Muscle layer of duodenum (tissue), 2 donors: ENCODE measurements around the gene THAP6.

Experiments
- H3K27ac ChIP-seq: one replicate; pipeline ENCODE4 v1.7.0; 2013; ENCODE audit warnings: mild to moderate bottlenecking, low read length
- H3K27me3 ChIP-seq: one replicate; pipeline ENCODE4 v1.7.0; 2013; ENCODE audit warnings: low read depth, mild to moderate bottlenecking, control low read depth, low read length
- H3K36me3 ChIP-seq, 2 donors: one replicate each; pipeline ENCODE4 v1.7.0; 2013; ENCODE audit warnings: low read length in 2 of 2, control low read depth in 1 of 2, mild to moderate bottlenecking in 1 of 2; ENCODE audit not compliant: insufficient read depth in 2 of 2, control insufficient read depth in 1 of 2
- H3K4me1 ChIP-seq, 2 donors: one replicate each; pipeline ENCODE4 v1.7.0; 2013; ENCODE audit warnings: low read length in 2 of 2, mild to moderate bottlenecking in 2 of 2, control low read depth in 1 of 2, moderate library complexity in 1 of 2; ENCODE audit not compliant: insufficient read depth in 2 of 2, control insufficient read depth in 1 of 2
- H3K4me3 ChIP-seq, 2 donors: one replicate each; pipeline ENCODE4 v1.7.0; 2013; ENCODE audit warnings: low read length in 2 of 2, low read depth in 1 of 2, mild to moderate bottlenecking in 1 of 2
- H3K9me3 ChIP-seq, 2 donors: one replicate each; pipeline ENCODE4 v1.7.0; 2013; ENCODE audit warnings: low read length in 2 of 2, control low read depth in 1 of 2, mild to moderate bottlenecking in 1 of 2; ENCODE audit not compliant: control insufficient read depth in 1 of 2
- donor health status: healthy.

The THAP6 gene, protein sequence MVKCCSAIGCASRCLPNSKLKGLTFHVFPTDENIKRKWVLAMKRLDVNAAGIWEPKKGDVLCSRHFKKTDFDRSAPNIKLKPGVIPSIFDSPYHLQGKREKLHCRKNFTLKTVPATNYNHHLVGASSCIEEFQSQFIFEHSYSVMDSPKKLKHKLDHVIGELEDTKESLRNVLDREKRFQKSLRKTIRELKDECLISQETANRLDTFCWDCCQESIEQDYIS

DNA sequence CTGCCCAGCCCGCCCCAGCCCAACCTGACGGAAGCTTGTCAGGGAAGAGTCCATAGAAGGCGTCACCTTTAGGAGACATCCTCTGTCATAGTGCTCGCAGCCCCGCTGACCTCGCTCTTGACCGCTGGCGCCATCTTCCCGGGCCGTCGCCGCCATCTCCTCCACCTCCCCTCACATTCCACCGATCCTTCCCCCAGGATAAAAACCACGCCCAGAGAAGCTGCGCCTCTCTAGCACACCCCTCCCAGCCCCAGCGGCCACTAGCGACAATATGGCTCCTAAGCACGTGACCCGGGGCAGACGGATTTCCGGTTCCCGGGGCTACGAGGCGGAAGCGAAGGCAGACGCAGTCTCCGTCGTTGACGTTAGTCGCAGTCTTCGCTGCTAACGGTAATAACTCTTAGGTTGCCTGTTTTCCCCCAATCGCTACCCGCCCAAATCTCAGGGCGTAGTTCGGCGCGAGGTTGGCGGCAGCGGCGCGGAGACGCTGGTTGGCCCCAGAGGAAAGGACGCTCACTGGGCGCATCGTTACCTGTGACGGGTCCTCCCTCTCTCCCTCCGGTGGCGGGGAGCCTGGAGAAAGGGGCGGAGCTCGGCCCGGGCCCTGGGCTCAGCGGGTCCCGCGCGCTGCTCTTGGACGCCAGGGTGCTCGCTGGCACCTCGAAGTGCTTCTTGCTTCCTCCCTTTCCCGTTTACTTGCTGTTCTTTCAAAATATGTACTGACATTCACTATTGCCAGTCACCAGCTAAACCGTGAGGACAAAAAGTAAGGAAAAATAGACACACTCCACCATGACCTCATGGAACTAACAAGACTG lies at the start of gene THAP6, which contains the start of gene RCHY1:
THAP6 (plus strand) TSS at position 343 of the 818 bp plus-strand sequence. CDS start 980 bp downstream, outside the sequence.
RCHY1 (minus strand) TSS at position 273 of the 818 bp plus-strand sequence; CDS start at position 156, 117 bp downstream.
- no peaks in the 10 kb centered on the region for H3K9me3 ChIP-seq
- peak within 1 kb of the TSS; percentile 95 for H3K27ac ChIP-seq
- H3K27me3 ChIP-seq: no peaks in the 10 kb centered on the region
- H3K36me3 ChIP-seq: peaks cover 9 to 24% of the 10 kb centered on the region in 2 donors
- peaks cover 18 to 38% of the 10 kb centered on the region in 2 donors for H3K4me1 ChIP-seq
- H3K4me3 ChIP-seq: peak within 1 kb of the TSS; percentile 83 to 89

DNA sequence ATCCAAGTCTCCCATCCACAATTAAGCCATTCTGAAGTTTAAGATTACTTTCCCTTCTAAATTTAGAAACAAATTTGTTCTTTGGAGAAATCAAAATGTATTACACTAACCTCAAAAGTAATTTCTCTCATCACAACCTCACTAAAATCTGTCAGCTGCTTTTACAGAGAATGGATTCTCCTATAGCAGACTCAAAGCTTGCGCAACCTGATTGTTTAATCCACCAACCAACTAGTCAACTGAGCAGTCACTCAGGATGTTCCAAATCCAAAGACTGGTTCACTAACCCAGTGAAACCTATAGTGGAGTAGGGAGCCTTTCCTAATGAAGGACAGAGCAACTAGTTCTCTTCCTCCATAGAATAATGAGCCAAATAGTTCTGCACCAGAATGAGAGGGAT lies 44.4 kb upstream of the THAP6 start:
- H3K27ac ChIP-seq: no peak overlapping the region

DNA sequence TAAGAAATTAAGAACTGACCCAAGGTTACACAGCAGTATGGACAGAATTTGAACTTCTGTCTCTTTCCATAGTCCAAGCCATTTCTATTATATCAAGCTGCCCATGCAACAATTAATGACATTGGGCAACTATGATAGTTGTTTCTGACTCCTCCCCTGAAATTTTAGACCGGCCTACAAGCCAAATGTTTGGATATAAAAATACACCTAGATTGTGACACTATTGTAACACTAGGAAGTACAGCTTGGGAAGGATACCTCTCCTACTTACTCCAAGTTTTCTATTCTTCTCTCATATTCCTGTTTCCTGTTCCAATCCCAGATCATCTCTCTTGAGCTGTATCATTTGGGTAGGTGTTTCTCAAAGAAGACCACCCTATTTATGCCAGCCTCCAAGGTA lies 43.5 kb upstream of the THAP6 start:
- H3K36me3 ChIP-seq: no peaks in the 10 kb centered on the region
- no peaks in the 10 kb centered on the region for H3K4me1 ChIP-seq
- no peaks in the 10 kb centered on the region for H3K27me3 ChIP-seq
- no peaks in the 10 kb centered on the region for H3K9me3 ChIP-seq
- H3K4me3 ChIP-seq: no peak overlapping the region
- no peak overlapping the region for H3K27ac ChIP-seq

More for the DNA sequence above, 44.4 kb upstream of the THAP6 start:
- no peaks in the 10 kb centered on the region for H3K27me3 ChIP-seq
- H3K36me3 ChIP-seq: no peaks in the 10 kb centered on the region
- H3K9me3 ChIP-seq: no peaks in the 10 kb centered on the region
- H3K4me3 ChIP-seq: no peak overlapping the region
- no peaks in the 10 kb centered on the region for H3K4me1 ChIP-seq

DNA sequence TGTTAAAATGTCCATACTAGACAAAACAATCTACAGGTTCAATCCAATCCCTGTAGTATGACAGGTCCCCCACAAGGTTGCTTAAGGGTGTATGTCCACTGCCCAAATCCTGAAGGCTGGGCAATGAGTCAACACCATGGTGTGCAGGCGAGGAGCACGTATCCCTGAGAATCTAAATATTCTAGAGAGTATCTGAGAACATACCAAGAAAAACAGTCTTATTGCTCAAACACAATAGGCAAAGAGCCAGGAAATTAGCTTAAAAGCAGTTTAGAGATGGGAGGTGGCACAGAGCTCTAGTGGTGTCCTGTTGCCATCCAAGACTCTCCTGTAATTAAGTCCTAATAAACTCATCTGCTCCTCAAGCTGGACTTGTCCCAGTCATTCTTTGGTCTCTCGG lies 37.1 kb upstream of the THAP6 start:
- Histone ChIP-seq H3K27ac (no peak overlapping the region), H3K27me3 (no peaks in the 10 kb centered on the region), H3K9me3 (no peaks in the 10 kb centered on the region), H3K4me3 (no peak overlapping the region), H3K36me3 (peaks cover 27 to 40% of the 10 kb centered on the region in 2 donors), H3K4me1 (no peaks in the 10 kb centered on the region)

DNA sequence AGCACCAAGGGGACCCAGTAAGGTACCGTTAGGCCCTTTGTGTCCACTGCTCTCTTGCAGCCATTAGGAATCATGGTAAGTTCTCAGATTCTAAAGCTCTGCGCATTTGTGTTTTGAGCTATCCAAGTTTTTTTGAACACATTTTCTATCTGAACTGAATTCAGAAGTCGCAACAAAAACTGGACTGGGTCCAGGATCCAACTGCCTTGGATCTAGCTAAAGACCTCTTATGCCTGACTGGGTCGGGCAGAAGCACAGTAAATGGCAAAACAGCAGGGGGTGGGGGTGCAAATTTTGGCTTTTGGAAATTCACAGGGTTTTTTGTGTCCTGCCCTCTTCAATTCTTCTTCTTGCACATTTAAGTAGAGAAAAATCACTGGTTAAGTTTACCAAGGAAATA lies 30.1 kb upstream of the THAP6 start:
- H3K27me3 ChIP-seq: no peaks in the 10 kb centered on the region
- no peaks in the 10 kb centered on the region for H3K4me1 ChIP-seq
- no peak overlapping the region for H3K4me3 ChIP-seq
- H3K27ac ChIP-seq: no peak overlapping the region
- peaks cover 34 to 53% of the 10 kb centered on the region in 2 donors for H3K36me3 ChIP-seq
- no peaks in the 10 kb centered on the region for H3K9me3 ChIP-seq

DNA sequence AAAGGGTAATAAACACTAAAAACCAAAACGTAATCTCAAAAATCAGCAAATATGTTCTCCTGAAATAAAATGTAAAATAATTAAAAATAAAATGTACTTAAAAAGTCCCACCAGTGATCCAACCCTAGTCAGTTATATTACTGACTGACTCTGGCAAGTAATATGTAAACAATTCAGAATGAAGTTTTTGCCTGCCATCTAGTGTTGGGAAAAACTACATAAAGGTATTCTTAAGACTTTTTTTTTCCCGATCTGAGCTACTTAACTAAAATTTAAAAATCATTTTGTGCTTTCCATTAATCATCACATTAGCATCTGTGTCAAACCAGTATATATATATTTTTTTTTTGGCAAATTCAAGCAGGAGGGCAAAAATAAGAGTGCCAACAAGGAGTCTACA lies 24.1 kb upstream of the THAP6 start:
- peaks cover 0 to 6% of the 10 kb centered on the region in 2 donors for H3K4me1 ChIP-seq
- H3K4me3 ChIP-seq: no peak overlapping the region
- H3K36me3 ChIP-seq: peaks cover 27 to 30% of the 10 kb centered on the region in 2 donors
- H3K9me3 ChIP-seq: no peaks in the 10 kb centered on the region
- H3K27me3 ChIP-seq: no peaks in the 10 kb centered on the region
- H3K27ac ChIP-seq: no peak overlapping the region

DNA sequence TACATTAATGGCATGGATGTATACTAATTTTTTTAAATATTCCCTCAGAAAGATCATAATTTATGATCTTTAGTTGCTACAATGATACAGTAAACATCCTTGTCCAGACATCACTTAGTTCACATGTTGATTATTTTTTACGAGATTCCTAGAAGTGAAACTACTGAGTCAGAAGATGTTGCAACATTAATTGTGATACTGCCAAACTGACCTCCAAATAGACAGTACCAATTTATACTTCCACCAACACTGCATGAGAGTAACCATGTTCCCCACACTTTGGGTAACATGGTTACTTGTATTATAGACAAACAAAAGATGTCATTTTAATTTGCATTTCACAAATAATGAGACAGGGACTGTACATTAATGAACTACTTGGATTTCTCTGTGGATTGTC lies 19.7 kb upstream of the THAP6 start:
- no peak overlapping the region for H3K27ac ChIP-seq
- H3K36me3 ChIP-seq: peaks cover 14 to 21% of the 10 kb centered on the region in 2 donors
- H3K9me3 ChIP-seq: peaks cover 0 to 4% of the 10 kb centered on the region in 2 donors
- H3K4me1 ChIP-seq: peaks cover 0 to 6% of the 10 kb centered on the region in 2 donors
- H3K4me3 ChIP-seq: no peak overlapping the region
- H3K27me3 ChIP-seq: no peaks in the 10 kb centered on the region

DNA sequence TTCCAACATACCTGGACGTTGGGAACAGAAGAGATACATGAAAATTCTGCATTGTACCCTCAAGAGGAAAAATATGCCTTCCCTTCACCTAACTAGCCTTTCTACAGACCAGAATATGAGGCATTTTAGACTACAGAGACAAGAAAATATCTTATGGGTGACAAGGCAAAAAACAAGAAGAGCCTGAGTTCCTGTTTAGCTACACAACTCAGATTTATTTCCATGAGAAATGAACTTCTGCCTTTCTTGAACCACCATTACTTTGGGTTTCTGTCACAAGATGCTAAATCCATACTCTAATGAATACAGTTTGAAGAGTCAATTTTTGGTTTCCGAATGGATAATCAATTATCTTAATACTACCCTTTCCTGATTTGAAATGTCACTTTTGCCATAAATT lies 18.8 kb upstream of the THAP6 start:
- Histone ChIP-seq H3K4me3 (no peak overlapping the region), H3K27ac (no peak overlapping the region), H3K36me3 (peaks cover 13 to 19% of the 10 kb centered on the region in 2 donors), H3K9me3 (peaks cover 0 to 4% of the 10 kb centered on the region in 2 donors), H3K4me1 (peaks cover 0 to 6% of the 10 kb centered on the region in 2 donors), H3K27me3 (no peaks in the 10 kb centered on the region)

DNA sequence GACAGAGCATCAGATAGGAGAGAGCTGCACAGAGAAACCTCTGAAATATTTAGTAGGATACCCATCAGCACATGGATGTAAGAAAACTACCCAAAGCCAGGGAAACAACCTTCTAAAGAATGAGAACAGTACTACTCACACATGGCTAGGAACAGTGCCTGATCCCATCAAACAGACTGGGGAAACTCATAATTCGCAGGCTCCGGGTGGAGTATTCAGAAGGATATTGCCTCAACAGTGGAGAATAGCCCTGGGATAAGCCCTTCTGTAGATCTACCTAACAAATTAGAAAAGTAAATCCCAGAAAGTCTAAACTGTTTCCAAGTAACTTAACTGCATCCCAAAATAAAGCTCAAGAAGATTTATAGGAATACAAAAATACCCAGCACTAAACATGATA lies 17.9 kb upstream of the THAP6 start:
- no peak overlapping the region for H3K27ac ChIP-seq
- no peaks in the 10 kb centered on the region for H3K27me3 ChIP-seq
- no peak overlapping the region for H3K4me3 ChIP-seq
- H3K36me3 ChIP-seq: peaks cover 9 to 15% of the 10 kb centered on the region in 2 donors
- peaks cover 0 to 4% of the 10 kb centered on the region in 2 donors for H3K9me3 ChIP-seq
- H3K4me1 ChIP-seq: peaks cover 0 to 6% of the 10 kb centered on the region in 2 donors

DNA sequence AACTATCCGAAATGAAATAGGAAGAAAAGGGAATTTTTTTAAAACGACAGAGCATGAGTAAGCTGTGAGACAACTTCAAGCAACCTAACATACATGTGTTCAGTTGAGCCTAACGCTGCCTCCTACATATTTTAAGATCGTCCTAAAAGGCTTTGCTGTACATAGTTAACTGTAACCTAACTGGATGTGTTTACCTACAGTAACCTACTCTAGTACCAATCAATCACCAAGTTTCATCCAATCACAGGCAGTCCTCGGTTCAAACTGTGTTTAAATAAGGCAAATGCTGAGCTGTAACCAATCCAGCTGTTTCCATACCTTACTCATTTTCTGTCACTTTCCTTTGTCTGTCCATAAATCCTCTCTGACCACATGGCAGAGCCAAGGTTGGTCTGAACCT lies 17.1 kb upstream of the THAP6 start:
- H3K4me3 ChIP-seq: no peak overlapping the region
- no peaks in the 10 kb centered on the region for H3K27me3 ChIP-seq
- peaks cover 0 to 6% of the 10 kb centered on the region in 2 donors for H3K4me1 ChIP-seq
- peaks cover 0 to 4% of the 10 kb centered on the region in 2 donors for H3K9me3 ChIP-seq
- H3K27ac ChIP-seq: no peak overlapping the region
- H3K36me3 ChIP-seq: peaks cover 4 to 17% of the 10 kb centered on the region in 2 donors

DNA sequence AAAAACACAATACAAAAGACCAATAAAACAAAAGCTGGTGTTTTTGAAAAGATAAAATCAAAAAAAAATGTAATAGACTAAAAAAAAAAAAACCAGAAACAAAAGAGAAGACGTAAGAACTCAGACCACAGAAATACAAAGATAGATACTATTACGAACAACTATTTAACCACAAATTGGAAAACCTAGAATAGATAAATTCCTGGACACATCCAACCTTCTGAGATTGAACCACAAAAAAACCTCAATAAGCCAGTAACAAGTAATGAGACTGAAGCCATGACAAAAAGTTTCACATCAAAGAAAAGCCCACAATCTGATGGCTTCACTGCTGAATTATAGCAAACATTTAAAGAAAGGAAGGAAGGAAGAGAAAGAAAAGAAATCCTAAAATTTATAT lies 16.2 kb upstream of the THAP6 start:
- H3K4me1 ChIP-seq: peaks cover 0 to 6% of the 10 kb centered on the region in 2 donors
- H3K4me3 ChIP-seq: no peak overlapping the region
- H3K27ac ChIP-seq: no peak overlapping the region
- peaks cover 0 to 4% of the 10 kb centered on the region in 2 donors for H3K9me3 ChIP-seq
- peaks cover 7 to 20% of the 10 kb centered on the region in 2 donors for H3K36me3 ChIP-seq
- H3K27me3 ChIP-seq: no peaks in the 10 kb centered on the region
